Liver (tissue), 9 donors: Measurements from ENCODE around the gene MT3. TPM values are rescaled to one million over a fixed set of nuclear protein-coding genes. Genes with fewer than 3 reads are reported as not detected.

Experiments
- DNase-seq: peaks from one replicate; pipeline ENCODE4 v3.0.0-alpha.2; 2017; ENCODE audit warnings: low spot score
- H3K27ac ChIP-seq, 2 donors: one replicate each; pipeline ENCODE4 v1.7.0; 2013; ENCODE audit warnings: inconsistent platforms in 2 of 2, low read length in 2 of 2, control low read depth in 1 of 2, low read depth in 1 of 2, mild to moderate bottlenecking in 1 of 2
- H3K27me3 ChIP-seq, 4 donors: one replicate each; pipeline versions ENCODE4 v1.6.1 to v1.7.0; 2013; ENCODE audit warnings: low read length in 3 of 4, inconsistent platforms in 1 of 4, mild to moderate bottlenecking in 1 of 4, moderate library complexity in 1 of 4; ENCODE audit not compliant: control insufficient read depth in 4 of 4, insufficient read depth in 4 of 4
- H3K36me3 ChIP-seq, 4 donors: one replicate each; pipeline versions ENCODE4 v1.6.1 to v1.7.0; 2013; ENCODE audit warnings: low read length in 3 of 4, mild to moderate bottlenecking in 3 of 4, low read depth in 1 of 4, moderate library complexity in 1 of 4; ENCODE audit not compliant: control insufficient read depth in 4 of 4, insufficient read depth in 3 of 4
- H3K4me1 ChIP-seq, 4 donors: one replicate each; pipeline versions ENCODE4 v1.6.1 to v1.7.0; 2013; ENCODE audit warnings: low read length in 3 of 4, mild to moderate bottlenecking in 3 of 4, moderate library complexity in 1 of 4; ENCODE audit not compliant: control insufficient read depth in 4 of 4, insufficient read depth in 4 of 4
- H3K4me3 ChIP-seq, 3 donors: one replicate each; pipeline versions ENCODE4 v1.6.1 to v1.7.0; 2013; ENCODE audit warnings: low read length in 3 of 3, control low read depth in 1 of 3, low read depth in 1 of 3, mild to moderate bottlenecking in 1 of 3
- H3K9ac ChIP-seq, 2 donors: one replicate each; pipeline ENCODE4 v1.7.0; 2013; ENCODE audit warnings: low read length in 2 of 2, mild to moderate bottlenecking in 2 of 2, moderate library complexity in 2 of 2, control low read depth in 1 of 2, low read depth in 1 of 2
- H3K9me3 ChIP-seq, 4 donors: one replicate each; pipeline versions ENCODE4 v1.6.1 to v1.7.0; 2013; ENCODE audit warnings: low read length in 3 of 4; ENCODE audit not compliant: control insufficient read depth in 4 of 4
- ATF3 ChIP-seq: IDR thresholded peaks from 2 replicates; pipeline ENCODE4 v1.6.1; 2016; ENCODE audit warnings: antibody characterized with exemption
- CTCF ChIP-seq: fragments of 150-350 bp; IDR thresholded peaks from 2 replicates; pipeline ENCODE4 v1.5.1; 2017; ENCODE audit warnings: improper control_type of control experiment, low read depth, low read length; ENCODE audit not compliant: missing input control
- EGR1 ChIP-seq, 2 donors: IDR thresholded peaks; 2 replicates each; pipeline ENCODE4 v1.6.1; 2016 to 2018; ENCODE audit warnings: antibody characterized with exemption in 2 of 2, low read depth in 2 of 2
- FOXA1 ChIP-seq: IDR thresholded peaks from 2 replicates; pipeline ENCODE4 v1.6.1; 2016; ENCODE audit warnings: antibody characterized with exemption
- FOXA2 ChIP-seq: IDR thresholded peaks from 2 replicates; pipeline ENCODE4 v1.6.1; 2016; ENCODE audit warnings: antibody characterized with exemption
- GABPA ChIP-seq, 2 donors: IDR thresholded peaks in 1 of 2; conservative IDR thresholded peaks in 1 of 2; 2 replicates each; pipeline ENCODE4 v1.6.1; 2016; ENCODE audit warnings: antibody characterized with exemption in 2 of 2, mild to moderate bottlenecking in 1 of 2, moderate library complexity in 1 of 2
- HNF4A ChIP-seq, 2 donors: conservative IDR thresholded peaks; 2 replicates each; pipeline ENCODE4 v1.6.1; 2016; ENCODE audit warnings: antibody characterized with exemption in 2 of 2, mild to moderate bottlenecking in 2 of 2
- HNF4G ChIP-seq: IDR thresholded peaks from 2 replicates; pipeline ENCODE4 v1.6.1; 2016; ENCODE audit warnings: antibody characterized with exemption
- JUND ChIP-seq, 2 donors: IDR thresholded peaks; 2 replicates each; pipeline ENCODE4 v1.6.1; 2016; ENCODE audit warnings: antibody characterized with exemption in 2 of 2
- MAX ChIP-seq: IDR thresholded peaks from 2 replicates; pipeline ENCODE4 v1.6.1; 2016; ENCODE audit warnings: antibody characterized with exemption
- NR2F2 ChIP-seq: IDR thresholded peaks from 2 replicates; pipeline ENCODE4 v1.6.1; 2016; ENCODE audit warnings: antibody characterized with exemption
- RAD21 ChIP-seq, 2 donors: IDR thresholded peaks; 2 replicates each; pipeline ENCODE4 v1.6.1; 2016; ENCODE audit warnings: antibody characterized with exemption in 2 of 2, mild to moderate bottlenecking in 2 of 2
- REST ChIP-seq: IDR thresholded peaks from 2 replicates; pipeline ENCODE4 v1.6.1; 2016; ENCODE audit warnings: antibody characterized with exemption, mild to moderate bottlenecking
- RXRA ChIP-seq, 2 donors: IDR thresholded peaks; 2 replicates each; pipeline ENCODE4 v1.6.1; 2017 to 2018; ENCODE audit warnings: antibody characterized with exemption in 2 of 2, mild to moderate bottlenecking in 1 of 2
- SP1 ChIP-seq: IDR thresholded peaks from 2 replicates; pipeline ENCODE4 v1.6.1; 2018; ENCODE audit warnings: antibody characterized with exemption, mild to moderate bottlenecking
- TAF1 ChIP-seq: conservative IDR thresholded peaks from 2 replicates; pipeline ENCODE4 v1.6.1; 2016; ENCODE audit warnings: antibody characterized with exemption, mild to moderate bottlenecking
- YY1 ChIP-seq: IDR thresholded peaks from 2 replicates; pipeline ENCODE4 v1.6.1; 2016; ENCODE audit warnings: antibody characterized with exemption, mild to moderate bottlenecking
- ZBTB33 ChIP-seq: IDR thresholded peaks from 2 replicates; pipeline ENCODE4 v1.6.1; 2016; ENCODE audit warnings: antibody characterized with exemption
- whole genome bisulfite sequencing: extraction: QIAGEN DNeasy Blood & Tissue Kit; methylation state at CpG from one replicate; pipeline ENCODE4 v1.1.7; 2013; 5-methylcytosine and 5-hydroxymethylcytosine counted together
- polyA plus RNA-seq, 2 donors: library from polyadenylated mRNA; stranded (reverse) in 1 of 2; unstranded in 1 of 2; fragments of 200-250 nt in 1 of 2; fragments of >200 nt in 1 of 2; fragmentation: Nextera tagmentation in 1 of 2; extraction: Ambion mirVana in 1 of 2; gene quantifications; one replicate each; pipeline versions ENCODE4 v1.2.1 to v1.2.3, GENCODE V29; 2013 to 2015
- total RNA-seq, 2 donors: library from RNA; depleted of rRNA; stranded (reverse); fragments of >200 nt; gene quantifications; one replicate each; pipeline ENCODE4 v1.2.3, GENCODE V29; 2014
- donor health status: healthy.
- donor health status: healthy.
- donor health status: healthy.
- donor health status: healthy.
- donor health status: healthy.

Gene MT3
- total and polyA plus RNA-seq, 4 donors, result not detected

- H3K9me3 ChIP-seq, result no peaks in the 10 kb centered on the region
- no peaks in the 10 kb centered on the region for H3K27me3 ChIP-seq
- peak; percentile 64 for DNase-seq
- TF ChIP-seq RAD21 (IDR thresholded peaks at IDR 0.05) (peak in 1 of 2 donors; percentile 30), HNF4A (conservative IDR thresholded peaks at IDR 0.05) (no peak), MAX (no peak), GABPA (IDR thresholded peaks at IDR 0.05 in 1 of 2, conservative IDR thresholded peaks at IDR 0.05 in 1 of 2) (no peak), HNF4G (no peak), TAF1 (no peak), NR2F2 (peak; percentile 7), EGR1 (IDR thresholded peaks at IDR 0.05; ENCODE audit: low read depth in 2 of 2) (no peak), JUND (IDR thresholded peaks at IDR 0.05) (no peak), YY1 (peak; percentile 42), ATF3 (no peak), RXRA (IDR thresholded peaks at IDR 0.05) (peak; percentile 7 to 8), FOXA2 (no peak), SP1 (peak; percentile 80), REST (no peak), CTCF (no peak), ZBTB33 (no peak), FOXA1 (no peak)
- no peaks in the 10 kb centered on the region for H3K36me3 ChIP-seq
- peak within 1 kb of the TSS; percentile 77 to 84 for H3K9ac ChIP-seq
- peak within 1 kb of the TSS; percentile 48 to 95 (median 93) for H3K4me3 ChIP-seq
- peaks cover 2 to 24% (median 7%) of the 10 kb centered on the region in 4 donors for H3K4me1 ChIP-seq
- WGBS, result under 1% methylated on average over 61 of the region's 61 CpGs
- peak within 1 kb of the TSS; percentile 84 to 87 for H3K27ac ChIP-seq
Observed at GRCh38 chr16:56632156-56632847, 43.0 kb downstream of the MT3 start, which contains the start of gene MT1M. TSS of gene MT1M (plus strand) at chr16:56632659. CDS start at chr16:56632732, 73 bp downstream.
